GM11168 (cell line): ENCODE data around the gene SORCS2.

Source experiments
- in situ Hi-C: fragments of 300-500 bp; cut with MboI; formaldehyde crosslinking; loops from one replicate; pipeline ENCODE4 v1.12.0; 2022; ENCODE audit warnings: low sequenced_read_pairs; ENCODE audit not compliant: unreplicated experiment

SORCS2 gene

DNA sequence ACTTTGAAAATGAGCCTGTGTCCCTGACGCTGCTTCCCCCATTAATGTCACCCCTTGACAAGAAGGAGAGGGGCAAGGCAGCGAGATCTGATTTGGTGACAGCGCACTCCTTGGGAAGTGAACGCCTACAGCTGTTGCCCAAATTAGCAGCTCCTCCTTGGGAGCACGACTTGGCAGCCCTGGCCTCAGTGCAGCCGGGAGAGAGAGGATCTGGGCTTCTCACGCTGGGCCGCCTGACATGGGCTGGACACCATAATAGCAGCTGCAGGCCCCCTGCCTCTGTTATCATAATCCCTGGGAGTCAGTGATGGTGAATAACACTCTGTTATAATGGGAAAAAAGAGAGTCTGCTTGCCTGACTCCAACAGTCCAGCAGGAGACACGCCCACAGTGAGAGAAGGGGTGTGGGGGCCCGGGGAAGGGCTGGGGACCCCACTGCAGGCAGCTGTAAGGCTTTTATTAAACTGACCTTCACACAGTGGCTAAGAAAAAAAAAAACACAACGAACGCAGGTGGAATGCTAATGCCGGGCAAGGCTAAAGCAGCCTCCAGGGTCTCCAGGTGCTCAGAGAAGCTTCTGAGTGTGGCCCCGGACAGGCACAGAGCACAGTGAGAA is 169.1 kb downstream of the SORCS2 start:
- in situ Hi-C loops = no loop called here

DNA sequence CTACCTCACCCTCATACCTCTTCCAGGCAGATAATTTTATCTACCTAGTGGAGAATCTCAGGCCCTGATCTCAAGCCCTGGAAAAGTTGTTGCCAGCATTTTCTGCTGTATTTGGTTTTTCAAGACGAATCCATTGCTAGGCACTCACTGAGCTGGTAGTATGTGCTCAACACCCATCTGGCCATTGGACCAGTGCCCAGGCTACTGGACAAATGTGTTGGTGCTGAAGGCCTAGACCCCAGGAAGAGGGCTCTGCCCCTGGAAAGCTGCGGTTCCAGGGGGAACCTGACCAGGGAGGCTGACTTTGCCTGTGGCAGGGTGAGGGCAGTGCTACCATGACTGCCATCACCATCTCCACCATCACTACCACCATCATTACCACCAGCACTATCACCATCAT is 170.0 kb downstream of the SORCS2 start:
- in situ Hi-C loops = no loop called here

DNA sequence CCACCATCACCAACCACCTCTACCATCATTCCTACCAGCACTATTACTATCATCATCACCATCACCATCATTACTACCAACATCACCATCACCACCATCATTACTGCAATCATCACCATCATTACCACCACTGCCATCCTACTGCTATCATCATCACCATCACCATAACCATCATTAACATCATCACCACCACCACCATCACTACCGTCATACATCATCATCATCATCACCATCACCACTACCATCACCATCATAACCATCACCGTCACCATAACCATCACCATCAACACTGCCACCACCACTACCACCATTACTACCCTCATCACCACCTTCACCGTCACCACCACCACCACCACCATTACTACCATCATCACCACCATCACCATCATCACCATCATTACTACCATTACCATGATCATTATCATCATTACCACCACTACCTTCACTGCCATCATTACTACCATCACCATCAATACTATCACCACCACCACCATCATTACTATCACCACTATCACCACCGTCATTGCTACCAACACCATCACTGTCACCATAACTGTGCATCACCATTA is 170.6 kb downstream of the SORCS2 start:
- in situ Hi-C loops = no loop called here

- in situ Hi-C loops = no loop called here
Observed at GRCh38 chr4:7364979-7365378, 172.6 kb downstream of the SORCS2 start.

DNA sequence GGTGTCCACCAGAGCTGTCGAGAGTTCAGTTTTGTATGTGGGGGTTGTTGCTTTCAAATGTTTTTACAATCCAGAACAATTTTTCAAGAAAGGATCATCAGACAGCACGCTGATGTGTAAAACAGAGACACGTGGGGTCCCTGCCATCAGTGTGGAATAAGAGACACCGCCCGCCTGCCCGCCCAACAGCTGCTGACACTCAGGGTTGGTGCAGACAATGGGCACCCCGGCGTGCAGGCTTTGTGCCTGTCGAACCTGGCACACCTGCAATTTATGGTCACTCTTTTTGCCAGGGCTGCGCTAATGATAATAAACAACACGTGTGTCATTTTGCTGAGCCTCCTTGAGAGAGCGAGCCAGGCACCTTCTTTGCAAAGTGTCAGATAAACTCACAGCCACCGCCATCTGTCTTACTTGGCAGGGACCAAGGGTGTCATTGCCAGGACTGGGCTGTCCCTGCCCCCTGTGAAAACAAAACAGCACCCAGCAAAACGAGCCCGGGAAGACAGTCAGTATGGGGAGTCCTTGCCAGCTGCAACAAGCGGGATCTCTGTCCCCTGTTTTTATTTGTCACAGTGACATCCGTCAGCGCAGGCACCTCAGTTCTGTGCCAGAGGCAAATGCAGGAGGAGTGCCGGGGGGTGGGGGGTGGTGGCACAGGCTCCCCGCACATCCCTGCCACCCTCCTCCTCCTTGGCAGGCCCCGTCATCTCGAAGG is 173.3 kb downstream of the SORCS2 start:
- in situ Hi-C loops = no loop called here

DNA sequence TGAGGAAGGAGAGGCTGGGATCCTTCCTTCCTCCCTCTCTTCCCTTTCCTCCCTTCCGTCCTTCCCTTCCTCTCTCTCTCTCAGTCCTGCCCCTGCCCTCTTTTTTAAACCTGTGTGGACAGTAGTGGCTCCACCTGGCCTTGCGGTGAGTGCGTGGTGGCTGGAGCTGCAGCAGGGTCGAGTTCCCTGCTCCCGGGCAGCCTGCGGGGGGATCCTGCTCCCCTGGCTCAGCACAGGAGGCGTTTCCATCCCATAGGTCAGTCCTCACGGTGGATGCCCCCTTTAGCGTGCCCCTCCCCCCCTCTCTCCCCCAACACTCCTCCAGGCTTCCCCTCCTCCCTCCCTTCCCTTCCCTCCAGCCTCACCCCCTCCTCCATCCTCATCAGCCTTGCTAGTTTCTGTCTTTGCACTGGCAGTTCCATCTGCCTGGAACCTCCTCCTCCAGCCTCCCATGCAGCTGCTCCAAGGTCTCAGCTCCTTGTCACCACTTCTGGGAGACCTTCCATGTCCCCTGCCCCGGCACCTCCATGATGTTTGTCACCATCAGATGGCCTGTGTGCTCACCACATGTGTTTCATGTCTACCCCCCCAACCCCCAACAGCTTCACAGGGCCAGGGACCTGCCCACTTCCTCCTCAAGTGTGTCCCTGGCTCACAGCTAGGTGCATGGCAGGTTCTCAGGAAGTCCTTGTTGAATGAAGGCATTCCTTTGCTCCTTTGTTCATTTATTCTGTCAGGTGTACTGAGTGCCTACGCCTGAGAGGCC is 174.0 kb downstream of the SORCS2 start:
- in situ Hi-C loops = no loop called here

- in situ Hi-C loops = no loop called here
Observed at GRCh38 chr4:7366954-7367353, 174.6 kb downstream of the SORCS2 start.

GRCh38 chr4:7367406-7367805 is 175.1 kb downstream of the SORCS2 start:
- in situ Hi-C loops = no loop called here

DNA sequence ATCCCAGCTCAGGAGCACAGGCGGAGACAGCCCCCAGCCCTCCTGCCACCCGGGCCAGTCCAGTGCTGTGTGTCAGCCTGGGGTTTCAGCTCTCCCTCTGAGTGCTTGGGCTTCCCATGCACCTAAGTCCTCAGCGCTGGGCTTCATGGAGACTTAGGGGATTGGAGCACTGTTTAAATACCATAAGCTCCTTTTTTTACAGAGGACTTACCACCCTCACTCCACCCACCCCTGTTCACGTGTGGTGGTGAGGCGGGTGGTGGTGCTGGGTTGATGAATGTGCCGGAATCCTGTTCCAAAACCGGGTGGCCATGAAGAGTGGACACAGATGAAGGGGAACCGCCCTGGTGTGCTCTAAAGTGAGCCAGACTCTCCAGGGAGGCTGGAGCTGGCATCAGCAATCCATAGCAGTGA is 175.5 kb downstream of the SORCS2 start:
- in situ Hi-C loops = no loop called here

- in situ Hi-C loops = no loop called here
Observed at GRCh38 chr4:7368296-7368695, 176.0 kb downstream of the SORCS2 start.

GRCh38 chr4:7369511-7369910 is 177.2 kb downstream of the SORCS2 start:
- in situ Hi-C loops = no loop called here

DNA sequence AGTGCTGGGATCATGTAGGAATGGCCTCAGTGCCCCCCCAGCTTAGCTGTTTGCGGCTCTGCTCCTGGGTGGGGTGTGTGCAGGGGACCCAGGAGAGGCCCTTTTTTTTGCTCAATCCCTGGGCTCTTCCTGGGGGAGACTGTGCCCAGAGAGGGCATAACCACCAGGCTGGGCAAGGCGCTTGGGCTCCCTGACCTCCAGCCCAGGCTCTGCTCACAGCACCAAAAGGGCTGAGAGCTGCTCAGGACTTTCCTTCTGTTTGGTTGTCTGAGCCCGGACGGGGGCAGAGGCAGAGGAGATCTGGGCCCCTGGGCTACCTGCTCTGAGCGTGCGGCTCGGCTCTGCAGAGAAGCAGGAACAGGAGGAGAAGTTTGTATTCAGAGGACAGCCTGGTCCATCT is 177.7 kb downstream of the SORCS2 start:
- in situ Hi-C loops = no loop called here

DNA sequence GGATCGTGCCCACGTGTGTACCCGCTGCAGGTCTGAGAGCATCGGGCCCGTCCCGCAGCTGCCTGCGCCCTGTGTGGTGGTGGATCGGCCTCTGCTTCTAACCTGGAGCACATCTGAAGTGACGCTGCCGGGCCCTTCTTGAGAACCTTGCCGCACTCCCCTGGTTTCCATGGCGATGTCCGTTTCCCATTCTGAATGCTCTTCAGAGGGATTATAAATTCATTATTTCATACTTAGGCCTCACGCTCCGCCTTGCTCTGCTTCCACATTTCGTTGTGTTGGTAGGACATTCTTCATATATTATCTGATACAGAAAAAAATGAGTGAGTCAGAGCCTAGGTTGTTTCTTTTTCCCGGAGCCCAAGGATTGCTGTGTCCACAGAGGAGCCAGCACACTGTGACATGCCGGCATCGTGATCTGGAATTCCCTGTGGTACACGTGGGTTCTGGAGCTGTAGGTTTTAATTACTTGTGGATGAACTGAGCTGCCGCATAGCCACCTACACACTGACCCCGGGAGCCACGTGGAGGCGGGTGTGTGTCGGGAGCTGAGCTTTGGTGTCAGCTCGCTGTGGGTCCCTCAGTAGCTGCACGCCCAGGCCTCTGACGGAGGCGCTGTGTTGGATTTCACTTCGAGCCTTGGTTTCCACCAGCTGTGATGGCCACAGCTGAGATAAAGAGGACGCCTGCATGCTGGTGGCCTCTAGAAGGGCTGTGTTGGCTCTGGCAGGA is 179.0 kb downstream of the SORCS2 start:
- in situ Hi-C loops = no loop called here

- in situ Hi-C loops = no loop called here
Observed at GRCh38 chr4:7372673-7373072, 180.3 kb downstream of the SORCS2 start.

DNA sequence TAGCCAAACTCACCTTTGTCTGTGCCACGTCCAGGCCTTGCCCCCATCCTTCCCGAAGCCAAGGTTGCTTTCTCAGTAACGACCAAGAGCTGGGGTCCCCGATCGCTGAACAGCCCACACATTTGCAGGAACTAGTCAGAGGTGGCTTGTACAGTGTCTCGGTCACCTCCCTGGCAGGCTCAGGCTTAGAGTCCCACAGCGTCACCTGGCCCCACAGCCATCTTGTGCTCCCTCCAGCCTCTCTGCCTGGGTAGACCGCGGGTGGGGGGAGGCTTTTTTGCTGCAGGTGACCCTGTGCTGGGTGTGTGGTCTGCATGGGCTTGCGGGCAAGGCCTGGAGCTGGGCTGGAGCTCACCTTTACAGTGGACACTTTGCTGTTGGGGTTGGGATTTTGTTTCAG is 182.2 kb downstream of the SORCS2 start:
- in situ Hi-C loops = no loop called here

DNA sequence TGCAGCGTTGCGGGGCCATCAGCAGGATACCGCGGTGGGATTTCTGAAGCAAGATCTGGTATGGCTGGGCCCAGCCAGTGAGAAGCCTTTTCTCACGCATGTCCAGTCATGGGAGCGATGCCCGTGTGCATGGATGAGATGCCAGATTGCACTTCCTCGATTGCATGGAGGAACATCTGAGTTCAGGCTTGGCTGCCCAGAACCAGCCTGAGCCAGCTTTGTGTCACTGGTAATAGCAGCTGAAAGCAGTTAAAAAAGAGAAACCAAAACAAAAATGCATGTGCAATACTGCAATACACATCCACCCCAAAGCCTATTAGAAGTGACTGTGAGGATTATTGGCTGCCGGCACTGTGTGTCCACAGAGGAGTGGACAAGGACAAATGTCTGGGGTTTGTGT is 183.1 kb downstream of the SORCS2 start:
- in situ Hi-C loops = no loop called here

- in situ Hi-C loops = no loop called here
Observed at GRCh38 chr4:7377223-7377865, 185.0 kb downstream of the SORCS2 start.

- in situ Hi-C loops = no loop called here
Observed at GRCh38 chr4:7379186-7379585, 186.8 kb downstream of the SORCS2 start.

GRCh38 chr4:7379719-7380118 is 187.4 kb downstream of the SORCS2 start:
- in situ Hi-C loops = no loop called here
